HEK293T (cell line): Measurements from ENCODE around the gene HSD17B1.

Source experiments
- ARNT ChIP-seq: fragments of 450-650 bp; IDR thresholded peaks from 2 replicates; pipeline ENCODE4 v1.6.1; 2017; ENCODE audit warnings: mild to moderate bottlenecking
- BHLHE40 ChIP-seq: fragments of 450-650 bp; IDR thresholded peaks from 2 replicates; pipeline ENCODE4 v1.6.1; 2016; ENCODE audit warnings: mild to moderate bottlenecking, moderate library complexity, borderline replicate concordance
- CTBP1 ChIP-seq: fragments of 450-650 bp; IDR thresholded peaks from 2 replicates; pipeline ENCODE4 v1.6.1; 2016; ENCODE audit warnings: borderline replicate concordance
- ELF4 ChIP-seq: fragments of 450-650 bp; IDR thresholded peaks from 2 replicates; pipeline ENCODE4 v1.6.1; 2017; ENCODE audit warnings: antibody characterized with exemption
- FOXA1 ChIP-seq: fragments of 450-650 bp; IDR thresholded peaks from 2 replicates; pipeline ENCODE4 v1.6.1; 2016; ENCODE audit warnings: mild to moderate bottlenecking
- FOXK2 ChIP-seq: fragments of 450-650 bp; IDR thresholded peaks from 2 replicates; pipeline ENCODE4 v1.6.1; 2016; ENCODE audit warnings: mild to moderate bottlenecking
- HDGF ChIP-seq: fragments of 450-650 bp; IDR thresholded peaks from 2 replicates; pipeline ENCODE4 v1.6.1; 2017; ENCODE audit warnings: antibody characterized with exemption, borderline replicate concordance
- L3MBTL2 ChIP-seq: fragments of 450-650 bp; conservative IDR thresholded peaks from 2 replicates; pipeline ENCODE4 v1.6.1; 2016; ENCODE audit warnings: mild to moderate bottlenecking
- LEF1 ChIP-seq: fragments of 450-650 bp; IDR thresholded peaks from 2 replicates; pipeline ENCODE4 v1.6.1; 2017; ENCODE audit warnings: mild to moderate bottlenecking, borderline replicate concordance
- PKNOX1 ChIP-seq: fragments of 450-650 bp; IDR thresholded peaks from 2 replicates; pipeline ENCODE4 v1.6.1; 2016
- SP1 ChIP-seq: fragments of 450-650 bp; IDR thresholded peaks from 2 replicates; pipeline ENCODE4 v1.6.1; 2017
- TARDBP ChIP-seq: fragments of 450-650 bp; IDR thresholded peaks from 2 replicates; pipeline ENCODE4 v1.6.1; 2016

DNA sequence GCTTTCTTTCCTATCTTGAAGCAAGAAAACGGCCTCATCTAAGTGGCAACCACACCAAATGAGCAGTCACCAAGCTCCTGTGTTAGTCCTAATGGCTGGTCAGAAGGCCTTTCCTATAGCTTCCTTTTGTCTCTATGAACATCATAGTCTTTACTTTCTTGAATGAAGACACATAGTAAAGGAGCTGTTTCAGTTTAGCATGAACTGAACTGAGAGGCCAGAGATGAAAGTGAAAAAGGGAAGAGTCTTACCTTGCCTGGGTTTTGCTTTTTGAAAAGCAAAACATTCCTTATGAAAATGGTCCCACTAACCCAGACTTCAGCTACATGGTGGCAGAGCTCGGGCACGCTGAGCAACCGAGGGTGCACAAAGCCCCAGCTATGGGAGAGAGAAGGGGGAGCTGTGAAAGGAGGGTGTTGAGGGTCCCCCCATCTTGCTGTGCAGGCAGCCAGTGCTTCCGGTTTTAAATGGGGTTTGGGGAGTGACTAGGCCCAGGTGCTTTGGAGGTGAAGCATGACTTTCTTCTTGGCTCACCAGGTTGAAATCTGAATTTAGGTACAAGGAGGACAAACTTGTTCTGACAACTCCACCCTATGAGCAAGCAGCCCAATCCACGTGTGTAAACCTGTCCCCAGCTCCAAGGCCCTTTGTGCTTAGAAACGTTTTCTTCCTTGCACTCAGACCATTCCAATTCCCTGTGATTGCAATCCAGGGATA is 33.9 kb downstream of the HSD17B1 start:
- TF ChIP-seq TARDBP (no peak), SP1 (no peak), FOXK2 (no peak), LEF1 (no peak), L3MBTL2 (no peak), PKNOX1 (no peak), BHLHE40 (no peak), ARNT (no peak), HDGF (no peak), FOXA1 (no peak), ELF4 (no peak), CTBP1 (no peak)
